ENCODE measurements around the gene SERTAD1. TPM values are rescaled to one million over a fixed set of nuclear protein-coding genes. Genes with fewer than 3 reads are reported as not detected.
A peak's percentile ranks its signal among the peaks of the same experiment; 100 is the strongest.

SERTAD1 gene
- total RNA-seq, 1 experiment from 2014 or later, result 8.6 TPM

DNA sequence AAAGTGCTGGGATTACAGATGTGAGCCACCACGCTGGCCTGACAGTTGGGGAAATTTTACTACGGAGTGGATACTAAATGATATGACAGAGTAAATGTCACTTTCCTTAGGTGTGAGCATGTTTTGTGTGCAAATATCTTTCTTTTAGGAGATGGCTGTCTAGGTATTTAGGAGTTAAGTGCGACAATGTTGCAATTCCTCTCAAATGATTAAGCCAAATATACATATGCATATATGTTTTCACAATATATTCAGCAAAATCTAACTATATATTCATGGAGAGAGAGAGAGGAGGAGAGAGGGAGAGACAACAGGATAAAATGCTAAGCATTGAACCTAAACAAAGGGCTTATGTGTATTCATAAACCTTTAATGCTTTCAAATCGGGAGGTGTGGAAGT, 23.7 kb upstream of the SERTAD1 start:
- no peak overlapping the region for H3K27ac Mint-ChIP-seq (ENCODE audit: unreplicated experiment)
- TF ChIP-seq, protein P1, sequence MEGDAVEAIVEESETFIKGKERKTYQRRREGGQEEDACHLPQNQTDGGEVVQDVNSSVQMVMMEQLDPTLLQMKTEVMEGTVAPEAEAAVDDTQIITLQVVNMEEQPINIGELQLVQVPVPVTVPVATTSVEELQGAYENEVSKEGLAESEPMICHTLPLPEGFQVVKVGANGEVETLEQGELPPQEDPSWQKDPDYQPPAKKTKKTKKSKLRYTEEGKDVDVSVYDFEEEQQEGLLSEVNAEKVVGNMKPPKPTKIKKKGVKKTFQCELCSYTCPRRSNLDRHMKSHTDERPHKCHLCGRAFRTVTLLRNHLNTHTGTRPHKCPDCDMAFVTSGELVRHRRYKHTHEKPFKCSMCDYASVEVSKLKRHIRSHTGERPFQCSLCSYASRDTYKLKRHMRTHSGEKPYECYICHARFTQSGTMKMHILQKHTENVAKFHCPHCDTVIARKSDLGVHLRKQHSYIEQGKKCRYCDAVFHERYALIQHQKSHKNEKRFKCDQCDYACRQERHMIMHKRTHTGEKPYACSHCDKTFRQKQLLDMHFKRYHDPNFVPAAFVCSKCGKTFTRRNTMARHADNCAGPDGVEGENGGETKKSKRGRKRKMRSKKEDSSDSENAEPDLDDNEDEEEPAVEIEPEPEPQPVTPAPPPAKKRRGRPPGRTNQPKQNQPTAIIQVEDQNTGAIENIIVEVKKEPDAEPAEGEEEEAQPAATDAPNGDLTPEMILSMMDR (IDR thresholded peaks at IDR 0.05; ENCODE audit: insufficient read depth in 1 of 2, low read depth in 1 of 2, low read length in 1 of 2, severe bottlenecking in 1 of 2, unreplicated experiment in 1 of 2), result no peak
- intact Hi-C loops (cut with micrococcal nuclease; ENCODE audit: unreplicated experiment), result no loop called here
- no TSS peak for BruUV-seq (replicated peaks)
- peaks cover 26% of the 10 kb centered on the region for H3K4me1 Mint-ChIP-seq (ENCODE audit: low read depth, unreplicated experiment)
- Histone ChIP-seq H3K27me3 (replicated peaks; ENCODE audit: control insufficient read depth, insufficient read depth, low read length) (no peaks in the 10 kb centered on the region), H3K4me1 (peaks cover 37% of the 10 kb centered on the region), H3K9me3 (no peaks in the 10 kb centered on the region), H3K4me3 (ENCODE audit: low read depth, low read length) (no peak overlapping the region), H3K36me3 (ENCODE audit: control insufficient read depth, insufficient read depth, low read length) (peaks cover 6% of the 10 kb centered on the region)
- CTCF ChIA-PET, result no interaction called here
- peaks cover 35% of the 10 kb centered on the region for H3K36me3 Mint-ChIP-seq (ENCODE audit: insufficient read depth, unreplicated experiment)
- no peak for DNase-seq
- no peaks in the 10 kb centered on the region for H3K27me3 Mint-ChIP-seq (ENCODE audit: insufficient read depth, unreplicated experiment)
- POLR2A ChIA-PET, result no interaction called here
- no peaks in the 10 kb centered on the region for H3K9me3 Mint-ChIP-seq (ENCODE audit: unreplicated experiment)
- H3K4me3 Mint-ChIP-seq (ENCODE audit: unreplicated experiment), result no peak overlapping the region

DNA sequence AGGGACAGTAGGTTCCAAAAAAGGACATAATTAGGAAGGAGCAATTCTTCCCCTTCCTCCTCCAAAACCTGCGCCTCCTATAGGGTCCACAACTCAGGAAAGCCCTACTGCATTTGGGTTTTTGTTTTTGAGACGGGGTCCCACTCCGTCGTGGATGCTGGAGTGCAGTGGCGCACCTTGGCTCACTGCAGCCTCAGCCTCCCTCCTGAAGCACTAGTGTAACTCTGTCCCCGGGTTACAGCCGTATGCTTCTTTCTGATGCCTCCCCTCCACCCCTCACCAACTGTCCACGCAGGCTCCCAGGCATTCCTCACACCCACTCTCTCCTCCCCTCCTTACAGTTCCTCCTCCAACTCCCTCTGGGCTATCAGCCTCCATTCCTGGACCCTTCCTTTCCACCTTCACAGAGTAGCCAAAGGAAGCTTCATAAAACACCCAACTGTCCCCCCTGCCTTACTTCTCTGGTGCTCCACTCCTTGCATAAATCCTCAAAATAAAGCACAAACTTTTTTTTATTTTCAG, 20.5 kb upstream of the SERTAD1 start:
- Mint-ChIP-seq H3K4me3 (ENCODE audit: unreplicated experiment) (no peak overlapping the region), H3K4me1 (ENCODE audit: low read depth, unreplicated experiment) (peaks cover 9% of the 10 kb centered on the region), H3K36me3 (ENCODE audit: insufficient read depth, unreplicated experiment) (peaks cover 47% of the 10 kb centered on the region), H3K27ac (ENCODE audit: unreplicated experiment) (peak overlapping the region; percentile 98), H3K9me3 (ENCODE audit: unreplicated experiment) (no peaks in the 10 kb centered on the region), H3K27me3 (ENCODE audit: insufficient read depth, unreplicated experiment) (no peaks in the 10 kb centered on the region)
- no peak for DNase-seq
- ChIA-PET POLR2A (no interaction called here), CTCF (interaction anchor here (0.8 kb wide), 1 partner anchor 57 kb away, joined by 3 read pairs; no protein-coding TSS in a partner anchor)
- TF ChIP-seq, protein P1 (IDR thresholded peaks at IDR 0.05; ENCODE audit: insufficient read depth in 1 of 2, low read depth in 1 of 2, low read length in 1 of 2, severe bottlenecking in 1 of 2, unreplicated experiment in 1 of 2), result no peak
- no peak overlapping the region for H3K4me3 ChIP-seq (ENCODE audit: low read depth, low read length)
- H3K27me3 ChIP-seq (replicated peaks; ENCODE audit: control insufficient read depth, insufficient read depth, low read length), result no peaks in the 10 kb centered on the region
- H3K4me1 ChIP-seq, result peaks cover 23% of the 10 kb centered on the region
- peaks cover 10% of the 10 kb centered on the region for H3K36me3 ChIP-seq (ENCODE audit: control insufficient read depth, insufficient read depth, low read length)
- no peaks in the 10 kb centered on the region for H3K9me3 ChIP-seq
- BruUV-seq (replicated peaks), result no TSS peak
- intact Hi-C loops (cut with micrococcal nuclease; ENCODE audit: unreplicated experiment), result no loop called here

DNA sequence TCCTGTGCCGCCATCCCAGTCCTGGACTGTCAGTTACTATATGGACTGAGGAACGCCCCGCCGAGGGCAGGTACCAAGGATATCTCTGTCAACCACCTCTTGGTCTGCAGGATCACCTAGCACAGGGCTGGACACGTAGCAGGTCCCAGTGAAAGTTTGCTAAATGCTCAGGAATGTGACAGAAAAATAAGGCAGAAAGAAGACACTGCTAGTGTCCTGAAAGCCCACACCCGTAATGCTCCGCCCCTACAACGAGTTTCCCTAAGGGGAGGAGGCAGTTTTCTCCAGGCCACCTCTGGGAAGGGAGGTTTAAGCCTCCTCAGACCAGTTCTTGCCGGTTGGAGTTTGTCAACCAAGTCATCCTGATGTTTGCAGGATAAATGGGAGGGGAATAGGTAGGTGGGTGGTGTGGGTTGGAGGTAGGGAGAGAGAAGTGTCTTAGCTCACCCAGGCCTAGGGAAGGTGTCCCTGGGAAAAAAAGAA, 20.0 kb upstream of the SERTAD1 start:
- Mint-ChIP-seq H3K9me3 (ENCODE audit: unreplicated experiment) (no peaks in the 10 kb centered on the region), H3K4me3 (ENCODE audit: unreplicated experiment) (peak overlapping the region; percentile 54), H3K36me3 (ENCODE audit: insufficient read depth, unreplicated experiment) (peaks cover 50% of the 10 kb centered on the region), H3K4me1 (ENCODE audit: low read depth, unreplicated experiment) (peaks cover 9% of the 10 kb centered on the region), H3K27ac (ENCODE audit: unreplicated experiment) (peak overlapping the region; percentile 98), H3K27me3 (ENCODE audit: insufficient read depth, unreplicated experiment) (no peaks in the 10 kb centered on the region)
- H3K36me3 ChIP-seq (ENCODE audit: control insufficient read depth, insufficient read depth, low read length), result peaks cover 10% of the 10 kb centered on the region
- peaks cover 23% of the 10 kb centered on the region for H3K4me1 ChIP-seq
- BruUV-seq (replicated peaks), result no TSS peak
- intact Hi-C loops (cut with micrococcal nuclease; ENCODE audit: unreplicated experiment), result no loop called here
- peak; percentile 73 to 84 for DNase-seq
- TF ChIP-seq, protein P1 (IDR thresholded peaks at IDR 0.05; ENCODE audit: insufficient read depth in 1 of 2, low read depth in 1 of 2, low read length in 1 of 2, severe bottlenecking in 1 of 2, unreplicated experiment in 1 of 2), result no peak
- no peaks in the 10 kb centered on the region for H3K27me3 ChIP-seq (replicated peaks; ENCODE audit: control insufficient read depth, insufficient read depth, low read length)
- no peak overlapping the region for H3K4me3 ChIP-seq (ENCODE audit: low read depth, low read length)
- POLR2A ChIA-PET, result no interaction called here
- H3K9me3 ChIP-seq, result no peaks in the 10 kb centered on the region
- CTCF ChIA-PET, result no interaction called here

All from Caco-2 (cell line).